M059J (cell line): ENCODE measurements around the gene CSF2. TPM values are rescaled to one million over a fixed set of nuclear protein-coding genes. Genes with fewer than 3 reads are reported as not detected.

Experiments used
- DNase-seq: peaks from one replicate; pipeline ENCODE4 v3.0.0-alpha.2; 2012; ENCODE audit warnings: low read depth
- total RNA-seq: library from RNA; depleted of rRNA; stranded (reverse); fragments of >200 nt; shearing (Covaris generic); gene quantifications from 2 replicates; pipeline ENCODE4 v1.2.3, GENCODE V29; 2014

The CSF2 gene
- total RNA-seq, 1 experiment from 2014 or later, result 6.3 TPM

GRCh38 chr5:132067941-132068808 lies 5.4 kb upstream of the CSF2 start:
- DNase-seq, result no peak

GRCh38 chr5:132069561-132069960 lies 4.0 kb upstream of the CSF2 start:
- no peak for DNase-seq

GRCh38 chr5:132069994-132070393 lies 3.6 kb upstream of the CSF2 start:
- no peak for DNase-seq

- peak; percentile 63 for DNase-seq
These were observed 2.9 kb upstream of the CSF2 start for GRCh38 chr5:132070460-132071337.

- no peak for DNase-seq
These were observed 2.3 kb upstream of the CSF2 start for GRCh38 chr5:132071338-132071707.

DNA sequence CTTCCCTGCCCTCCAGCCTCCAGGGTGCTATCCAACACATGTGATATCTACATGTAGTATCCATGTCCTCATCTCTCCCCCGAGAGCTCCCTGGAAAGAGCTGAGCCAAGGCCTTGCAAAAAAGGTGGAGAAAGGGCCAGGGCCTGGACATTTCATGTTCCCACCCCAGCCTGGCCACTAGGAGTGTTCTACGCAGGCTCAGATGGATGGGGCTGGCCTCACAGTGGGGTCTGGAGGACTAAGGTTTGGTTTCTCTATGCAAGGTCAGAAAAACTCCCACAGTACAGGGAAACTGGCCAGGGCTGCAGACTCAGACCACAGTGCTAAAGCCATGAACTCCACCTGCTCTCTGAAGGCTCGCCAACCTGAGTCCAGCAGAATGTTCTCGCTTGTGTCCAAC lies 1.5 kb upstream of the CSF2 start:
- no peak for DNase-seq

DNA sequence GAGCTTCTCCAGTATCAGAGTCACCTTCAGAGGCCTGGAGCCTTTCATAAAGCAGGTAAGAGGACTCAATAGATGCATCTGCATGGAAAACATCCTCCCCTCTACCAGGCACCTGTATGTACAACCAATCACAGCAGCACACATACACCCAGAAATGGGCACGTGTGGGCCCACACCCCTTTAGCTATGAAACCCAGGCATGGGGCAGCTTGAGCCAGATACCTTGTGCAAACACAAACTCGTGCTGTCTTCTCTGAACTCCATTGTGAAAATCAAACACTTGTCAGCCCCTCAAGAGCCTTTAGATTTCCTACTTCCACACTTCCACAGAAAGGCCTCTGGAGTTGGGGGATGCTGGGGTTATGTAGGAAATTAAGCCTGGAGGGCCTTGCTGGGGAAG lies 1.1 kb upstream of the CSF2 start:
- DNase-seq, result no peak

GRCh38 chr5:132074091-132074771 lies 642 bp downstream of the CSF2 start:
- no peak for DNase-seq

- no peak for DNase-seq
These were observed 1.5 kb downstream of the CSF2 start for GRCh38 chr5:132074772-132075718.

- no peak for DNase-seq
These were observed 2.1 kb downstream of the CSF2 start for GRCh38 chr5:132075719-132076077.

- no peak for DNase-seq
These were observed 2.7 kb downstream of the CSF2 start for GRCh38 chr5:132076202-132076830.

GRCh38 chr5:132076983-132077382 lies 3.4 kb downstream of the CSF2 start:
- no peak for DNase-seq

GRCh38 chr5:132079081-132079480 lies 5.5 kb downstream of the CSF2 start:
- no peak for DNase-seq

DNA sequence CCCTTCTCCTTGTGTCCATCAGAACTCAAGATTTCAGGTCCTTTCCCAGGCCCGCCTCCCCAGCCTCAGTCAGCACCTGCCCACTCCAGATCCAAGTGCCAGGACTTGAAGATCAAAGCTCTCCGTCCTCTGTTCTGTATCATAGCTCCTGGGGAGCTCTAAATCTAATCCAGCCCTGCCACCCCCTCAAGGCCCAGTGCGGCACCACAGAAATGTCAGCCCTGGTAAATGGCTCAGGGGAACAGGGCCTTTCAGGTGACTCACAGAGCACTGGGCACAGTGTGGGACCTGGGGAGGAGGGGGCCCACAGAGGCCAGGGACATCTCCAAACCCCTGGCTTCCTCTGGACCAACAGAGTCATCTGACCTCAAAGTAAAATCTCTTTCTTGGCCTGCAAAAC lies 6.0 kb downstream of the CSF2 start:
- no peak for DNase-seq

- DNase-seq, result no peak
These were observed 7.0 kb downstream of the CSF2 start for GRCh38 chr5:132080595-132080994.

DNA sequence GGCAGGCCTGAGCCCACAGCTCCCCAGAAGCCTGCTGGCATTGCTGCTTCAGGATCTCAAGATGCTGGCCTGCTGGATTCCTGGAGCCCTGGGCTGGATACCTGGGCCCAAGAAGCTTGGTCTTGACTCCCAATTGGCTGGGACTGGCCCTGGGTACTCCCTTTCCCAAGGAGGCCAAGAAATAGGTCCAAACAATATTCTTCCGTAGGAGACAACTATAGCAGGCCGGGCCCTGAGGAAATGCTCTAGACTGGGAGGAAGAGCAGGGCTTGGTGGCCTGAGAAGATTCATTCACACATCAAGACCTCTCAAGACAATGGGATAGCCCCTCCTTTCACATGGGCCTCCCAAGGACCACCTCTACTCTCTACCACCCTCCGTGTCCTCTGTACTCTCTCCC lies 7.9 kb downstream of the CSF2 start:
- no peak for DNase-seq

GRCh38 chr5:132082329-132083023 lies 8.9 kb downstream of the CSF2 start:
- no peak for DNase-seq

- no peak for DNase-seq
These were observed 9.6 kb downstream of the CSF2 start for GRCh38 chr5:132083071-132083678.

- no peak for DNase-seq
These were observed 12.1 kb downstream of the CSF2 start for GRCh38 chr5:132085686-132086085.
